Measurements from ENCODE around the gene DLG2. TPM values are rescaled to one million over a fixed set of nuclear protein-coding genes. Genes with fewer than 3 reads are reported as not detected.

DLG2 gene
- total and polyA plus RNA-seq, 2 of the 8 experiments (the other 6 are each of a cell fraction or from before 2014, with no cell fraction given), result 1.7 to 14.3 TPM

GRCh38 chr11:85595285-85595884 lies 31.8 kb downstream of the DLG2 start:
- Histone ChIP-seq H3K4me3 (ENCODE audit: extremely low read depth in 1 of 4, insufficient read depth in 2 of 4, low read depth in 3 of 4, low read length in 4 of 4) (no peak overlapping the region), H4K5ac (ENCODE audit: insufficient read length, low read depth, low read length) (no peak overlapping the region), H2AK5ac (ENCODE audit: low read depth, low read length) (no peak overlapping the region), H3K79me1 (ENCODE audit: low read depth, low read length) (no peaks in the 10 kb centered on the region), H4K8ac (ENCODE audit: extremely low read depth, insufficient read depth, low read length) (no peak overlapping the region), H3K27me3 (replicated peaks in 1 of 4; ENCODE audit: control insufficient read depth in 3 of 4, extremely low read depth in 1 of 4, insufficient read depth in 3 of 4, low read length in 3 of 4) (no peaks in the 10 kb centered on the region), H3K9me3 (ENCODE audit: insufficient read depth in 2 of 2, low read depth in 1 of 2, low read length in 1 of 2) (no peaks in the 10 kb centered on the region), H3K36me3 (ENCODE audit: control insufficient read depth in 2 of 4, insufficient read depth in 4 of 4, low read length in 3 of 4) (no peaks in the 10 kb centered on the region), H3K23ac (ENCODE audit: insufficient read length) (no peak overlapping the region), H3K56ac (replicated peaks; ENCODE audit: insufficient read length, low read depth, low read length) (no peak overlapping the region), H3K9ac (replicated peaks in 1 of 4; ENCODE audit: extremely low read depth in 1 of 4, low read depth in 3 of 4, low read length in 3 of 4) (no peak overlapping the region), H3K18ac (ENCODE audit: extremely low read depth, low read length) (no peak overlapping the region), H2BK120ac (replicated peaks; ENCODE audit: low read depth, low read length) (no peak overlapping the region), H4K91ac (replicated peaks; ENCODE audit: insufficient read length, low read length) (no peak overlapping the region), H3K4ac (replicated peaks; ENCODE audit: insufficient read length, low read depth, low read length) (no peak overlapping the region), H3K4me1 (replicated peaks in 1 of 4; ENCODE audit: control insufficient read depth in 3 of 4, insufficient read depth in 4 of 4, low read length in 3 of 4) (peaks cover 0 to 3% (median 0%) of the 10 kb centered on the region in 4 experiments; a peak in 2 of 7 replicates), H3K14ac (ENCODE audit: insufficient read length) (no peak overlapping the region), H2BK12ac (ENCODE audit: low read depth, low read length) (no peak overlapping the region), H3K23me2 (ENCODE audit: low read depth, low read length) (peaks cover 3% of the 10 kb centered on the region; the same call in 1 of the 2 replicates), H3K27ac (ENCODE audit: low read depth, low read length) (no peak overlapping the region), H3K4me2 (ENCODE audit: insufficient read depth in 1 of 2, low read depth in 2 of 2, low read length in 2 of 2) (no peak overlapping the region), H3K79me2 (ENCODE audit: control insufficient read depth in 1 of 2, insufficient read depth in 2 of 2, low read length in 2 of 2) (no peaks in the 10 kb centered on the region), H2BK5ac (ENCODE audit: low read depth, low read length) (no peak overlapping the region), H4K20me1 (replicated peaks in 1 of 2; ENCODE audit: control insufficient read depth in 1 of 2, insufficient read depth in 2 of 2, low read length in 2 of 2) (no peaks in the 10 kb centered on the region), H2AFZ (ENCODE audit: low read length) (no peak overlapping the region), H2BK20ac (ENCODE audit: low read length) (no peak overlapping the region), H2BK15ac (ENCODE audit: low read length) (no peak overlapping the region)
- no peak for TF ChIP-seq POLR2A (IDR thresholded peaks at IDR 0.05; ENCODE audit: control extremely low read depth in 1 of 2, low read depth in 2 of 2, low read length in 2 of 2)
- no peak for TF ChIP-seq GTF2F1 (IDR thresholded peaks at IDR 0.05; ENCODE audit: borderline replicate concordance, low read depth, low read length)
- peak; percentile 61 for TF ChIP-seq MAFK (IDR thresholded peaks at IDR 0.05; ENCODE audit: low read depth, low read length)
- no peak for TF ChIP-seq KDM1A (IDR thresholded peaks at IDR 0.05; ENCODE audit: borderline replicate concordance, low read length)
- peak in 2 of 3 experiments; percentile 21 to 42; a peak in 2 of 4 replicates for TF ChIP-seq CTCF (IDR thresholded peaks at IDR 0.05; ENCODE audit: control extremely low read depth in 1 of 3, insufficient read depth in 1 of 3, low read depth in 1 of 3, low read length in 3 of 3)
- TF ChIP-seq JUN (IDR thresholded peaks at IDR 0.05; ENCODE audit: low read depth, low read length), result no peak
- TF ChIP-seq E2F6 (IDR thresholded peaks at IDR 0.05), result no peak
- TF ChIP-seq RAD21 (IDR thresholded peaks at IDR 0.05 in 1 of 2, conservative IDR thresholded peaks at IDR 0.05 in 1 of 2; ENCODE audit: low read depth in 2 of 2, low read length in 2 of 2), result peak; percentile 79 to 90
- peak; percentile 90 for FAIRE-seq
- POLR2A ChIA-PET (ENCODE audit: partially characterized antibody), result interaction anchor here (0.7 kb wide), 1 partner anchor 53 kb away, joined by 3 read pairs; the partner anchor contains the start of gene TMEM126A
- CTCF ChIA-PET (ENCODE audit: partially characterized antibody), result interaction anchor here (0.7 to 1.5 kb wide), 8 partner anchors 13 to 260 kb away, joined by 3 to 4 read pairs (median 3); partner anchors contain the start of gene CCDC83
- no peak for DNase-seq (ENCODE audit: low read depth in 1 of 2, low spot score in 2 of 2)
